Muscle of leg (tissue), 11 donors: ENCODE data around the gene PACS1. TPM values are rescaled to one million over a fixed set of nuclear protein-coding genes. Genes with fewer than 3 reads are reported as not detected.

ENCODE experiments used
- DNase-seq: peaks from one replicate; pipeline ENCODE4 v3.0.0; 2013
- H3K27ac ChIP-seq: one replicate; pipeline ENCODE4 v1.5.1; 2013; ENCODE audit warnings: mild to moderate bottlenecking, low read length, control low read depth
- H3K27me3 ChIP-seq: one replicate; pipeline ENCODE4 v1.6.1; 2013; ENCODE audit warnings: low read length; ENCODE audit not compliant: control insufficient read depth, insufficient read depth
- H3K36me3 ChIP-seq: one replicate; pipeline ENCODE4 v1.6.1; 2013; ENCODE audit warnings: low read length; ENCODE audit not compliant: control insufficient read depth, insufficient read depth
- H3K4me1 ChIP-seq: one replicate; pipeline ENCODE4 v1.6.1; 2013; ENCODE audit warnings: low read length; ENCODE audit not compliant: control insufficient read depth, insufficient read depth
- H3K4me3 ChIP-seq: one replicate; pipeline ENCODE4 v1.5.1; 2013; ENCODE audit warnings: low read length, control low read depth
- H3K9me3 ChIP-seq: replicated peaks from 2 replicates; pipeline ENCODE4 v1.6.1; 2013; ENCODE audit warnings: low read depth, low read length; ENCODE audit not compliant: control insufficient read depth
- WGBS: methylation state at CpG from one replicate; pipeline ENCODE4 v1.1.5; 2013; ENCODE audit warnings: missing lambda C conversion rate; ENCODE audit not compliant: insufficient coverage; 5-methylcytosine and 5-hydroxymethylcytosine counted together
- polyA plus RNA-seq, 8 donors: library from polyadenylated mRNA; unstranded; fragments of 120-200 nt; gene quantifications; one replicate each; pipeline versions ENCODE4 v1.2.1 to v1.2.3, GENCODE V29; 2013; ENCODE audit warnings: inconsistent platforms in 1 of 8, low replicate concordance in 1 of 8; ENCODE audit not compliant: insufficient read length in 8 of 8, insufficient read depth in 1 of 8
- total RNA-seq: library from RNA; stranded (reverse); fragments of 120-200 nt; gene quantifications from one replicate; pipeline ENCODE4 v1.2.4, GENCODE V29; 2013

Gene PACS1
- total and polyA plus RNA-seq, 9 donors: 13.2 to 41.3 (median 30.9) TPM

- no peak overlapping the region for H3K27ac ChIP-seq
- no CpG with 5 or more reads among the region's 1 CpG for whole genome bisulfite sequencing
- peaks cover 9% of the 10 kb centered on the region for H3K36me3 ChIP-seq
- DNase-seq: no peak
- H3K4me3 ChIP-seq: no peak overlapping the region
- no peaks in the 10 kb centered on the region for H3K4me1 ChIP-seq
- H3K27me3 ChIP-seq: no peaks in the 10 kb centered on the region
- no peaks in the 10 kb centered on the region for H3K9me3 ChIP-seq
Measured at GRCh38 chr11:66194391-66194790, 124.3 kb downstream of the PACS1 start.

GRCh38 chr11:66195867-66196266 is 125.8 kb downstream of the PACS1 start:
- DNase-seq: no peak
- H3K27me3 ChIP-seq: no peaks in the 10 kb centered on the region
- no peaks in the 10 kb centered on the region for H3K4me1 ChIP-seq
- H3K9me3 ChIP-seq: peaks cover 9% of the 10 kb centered on the region
- WGBS: 85% methylated on average over 2 of the region's 2 CpGs
- H3K27ac ChIP-seq: no peak overlapping the region
- H3K36me3 ChIP-seq: peaks cover 9% of the 10 kb centered on the region
- H3K4me3 ChIP-seq: no peak overlapping the region

- no peak for DNase-seq
- no peaks in the 10 kb centered on the region for H3K36me3 ChIP-seq
- no peaks in the 10 kb centered on the region for H3K4me1 ChIP-seq
- no peak overlapping the region for H3K4me3 ChIP-seq
- H3K9me3 ChIP-seq: peaks cover 23% of the 10 kb centered on the region
- no peak overlapping the region for H3K27ac ChIP-seq
- no peaks in the 10 kb centered on the region for H3K27me3 ChIP-seq
- WGBS: 100% methylated on average over 1 of the region's 3 CpGs
Measured at GRCh38 chr11:66203847-66204246, 133.8 kb downstream of the PACS1 start.

GRCh38 chr11:66204412-66204811 is 134.3 kb downstream of the PACS1 start:
- H3K4me3 ChIP-seq: no peak overlapping the region
- DNase-seq: no peak
- H3K4me1 ChIP-seq: no peaks in the 10 kb centered on the region
- H3K27ac ChIP-seq: no peak overlapping the region
- no peaks in the 10 kb centered on the region for H3K27me3 ChIP-seq
- no peaks in the 10 kb centered on the region for H3K36me3 ChIP-seq
- 100% methylated on average over 1 of the region's 3 CpGs for WGBS
- peaks cover 23% of the 10 kb centered on the region for H3K9me3 ChIP-seq

- H3K4me3 ChIP-seq: no peak overlapping the region
- no peaks in the 10 kb centered on the region for H3K4me1 ChIP-seq
- H3K9me3 ChIP-seq: peaks cover 4% of the 10 kb centered on the region
- no peak for DNase-seq
- no peak overlapping the region for H3K27ac ChIP-seq
- no peaks in the 10 kb centered on the region for H3K27me3 ChIP-seq
- 89% methylated on average over 6 of the region's 7 CpGs for WGBS
- H3K36me3 ChIP-seq: peaks cover 13% of the 10 kb centered on the region
Measured at GRCh38 chr11:66207816-66208215, 137.7 kb downstream of the PACS1 start.

- H3K4me1 ChIP-seq: no peaks in the 10 kb centered on the region
- H3K36me3 ChIP-seq: peaks cover 19% of the 10 kb centered on the region
- DNase-seq: no peak
- no peak overlapping the region for H3K4me3 ChIP-seq
- no peaks in the 10 kb centered on the region for H3K9me3 ChIP-seq
- 78% methylated on average over 7 of the region's 8 CpGs for WGBS
- H3K27me3 ChIP-seq: no peaks in the 10 kb centered on the region
- H3K27ac ChIP-seq: no peak overlapping the region
Measured at GRCh38 chr11:66211100-66211499, 141.0 kb downstream of the PACS1 start.

- Histone ChIP-seq H3K27me3 (no peaks in the 10 kb centered on the region), H3K4me3 (no peak overlapping the region), H3K4me1 (no peaks in the 10 kb centered on the region), H3K9me3 (no peaks in the 10 kb centered on the region), H3K36me3 (peaks cover 48% of the 10 kb centered on the region), H3K27ac (no peak overlapping the region)
- no peak for DNase-seq
- WGBS: 89% methylated on average over 3 of the region's 6 CpGs
Measured at GRCh38 chr11:66216911-66217310, 146.8 kb downstream of the PACS1 start.

GRCh38 chr11:66218036-66218435 is 148.0 kb downstream of the PACS1 start:
- 93% methylated on average over 5 of the region's 6 CpGs for WGBS
- Histone ChIP-seq H3K4me3 (no peak overlapping the region), H3K36me3 (peaks cover 54% of the 10 kb centered on the region), H3K4me1 (peaks cover 4% of the 10 kb centered on the region), H3K27ac (no peak overlapping the region), H3K9me3 (no peaks in the 10 kb centered on the region), H3K27me3 (no peaks in the 10 kb centered on the region)
- no peak for DNase-seq

GRCh38 chr11:66218846-66219620 is 149.0 kb downstream of the PACS1 start:
- no peak for DNase-seq
- Histone ChIP-seq H3K36me3 (peaks cover 55% of the 10 kb centered on the region), H3K9me3 (no peaks in the 10 kb centered on the region), H3K4me3 (no peak overlapping the region), H3K4me1 (peaks cover 4% of the 10 kb centered on the region), H3K27me3 (no peaks in the 10 kb centered on the region), H3K27ac (no peak overlapping the region)
- 92% methylated on average over 17 of the region's 18 CpGs for WGBS

- Histone ChIP-seq H3K4me1 (peaks cover 4% of the 10 kb centered on the region), H3K9me3 (no peaks in the 10 kb centered on the region), H3K4me3 (no peak overlapping the region), H3K27ac (no peak overlapping the region), H3K36me3 (peaks cover 64% of the 10 kb centered on the region), H3K27me3 (no peaks in the 10 kb centered on the region)
- DNase-seq: no peak
- 91% methylated on average over 10 of the region's 19 CpGs for WGBS
Measured at GRCh38 chr11:66219846-66220565, 149.9 kb downstream of the PACS1 start.
